ENCODE results near the gene TCHHL1.
A peak's percentile ranks its signal among the peaks of the same experiment; 100 is the strongest.

TCHHL1 gene

DNA sequence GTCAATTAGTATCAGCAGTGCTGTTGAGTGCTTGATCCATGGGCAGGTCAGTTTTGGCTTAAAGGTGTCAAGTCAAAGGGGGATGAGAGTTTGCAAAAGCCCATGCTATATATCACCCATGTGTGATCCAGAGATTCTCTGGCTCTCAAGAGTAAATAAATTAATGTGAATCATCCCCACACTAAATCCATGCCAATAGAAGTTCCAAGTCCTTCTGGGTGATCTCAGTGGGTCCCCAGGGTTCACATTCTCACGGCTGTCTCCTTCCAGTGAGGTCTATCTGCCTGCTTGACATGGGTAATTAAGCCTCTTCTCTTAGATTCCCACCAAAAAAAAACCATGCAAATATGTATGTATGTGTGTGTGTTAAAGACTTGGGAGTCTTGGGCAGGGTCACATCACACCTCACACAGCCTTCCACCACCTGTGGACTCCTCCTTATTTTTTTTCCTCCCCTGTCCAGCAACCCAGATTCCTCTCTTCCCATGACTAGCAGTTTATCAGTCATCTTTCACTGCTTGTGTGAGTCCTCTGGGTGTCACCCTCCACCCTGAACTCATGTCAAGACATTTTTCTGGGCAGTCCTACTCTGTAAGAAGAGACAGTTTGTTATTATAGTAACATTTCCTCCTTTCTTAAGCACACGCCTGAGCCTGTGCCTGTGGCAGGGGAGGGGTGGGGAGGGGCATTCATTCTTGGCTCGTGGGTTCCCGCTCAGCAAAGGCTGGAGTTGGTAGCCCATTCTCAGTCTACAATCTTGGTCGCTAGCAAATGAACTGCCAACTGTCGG lies 37.8 kb downstream of the TCHHL1 start:
- TF ChIP-seq CTCF (IDR thresholded peaks at IDR 0.05), result no peak

DNA sequence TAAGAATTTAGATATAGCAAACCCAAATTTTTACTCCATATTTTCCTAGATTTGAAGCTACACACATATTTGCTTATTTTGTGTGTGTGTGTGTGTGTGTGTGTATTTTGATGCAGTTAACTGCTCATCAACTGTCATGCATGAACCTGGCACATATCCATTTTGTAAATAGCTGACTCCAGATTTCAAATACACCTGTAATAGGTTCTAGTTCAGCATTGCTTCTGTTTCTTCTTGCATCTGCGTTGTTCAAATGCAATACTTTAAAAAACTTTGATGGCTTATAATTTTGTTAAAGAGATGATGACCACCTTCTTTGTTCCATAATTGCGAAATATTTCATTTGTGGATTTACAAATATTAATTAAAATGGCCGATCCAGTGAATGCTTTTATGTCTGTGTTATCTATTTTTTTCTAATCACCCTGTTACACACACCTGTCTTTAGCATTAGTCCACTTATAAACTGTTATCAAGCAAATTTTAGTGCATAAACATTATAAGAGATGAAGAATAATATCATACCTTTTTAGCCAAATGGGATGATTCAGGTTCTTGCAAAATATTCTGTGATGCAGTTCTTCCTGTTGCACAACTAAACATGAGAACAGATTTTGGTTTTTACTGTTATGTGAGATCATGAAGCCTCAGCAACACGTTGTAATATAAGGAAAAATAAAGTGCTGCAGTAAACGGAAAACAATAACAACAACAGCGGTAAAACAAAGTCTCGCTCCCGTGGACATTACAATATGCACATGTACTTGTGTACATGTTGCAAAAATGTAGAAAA lies 39.4 kb downstream of the TCHHL1 start:
- no peak for TF ChIP-seq CTCF (IDR thresholded peaks at IDR 0.05)

GRCh38 chr1:152048416-152049009 lies 40.4 kb downstream of the TCHHL1 start:
- TF ChIP-seq CTCF (IDR thresholded peaks at IDR 0.05), result no peak

GRCh38 chr1:152047730-152048415 lies 41.0 kb downstream of the TCHHL1 start:
- TF ChIP-seq CTCF (IDR thresholded peaks at IDR 0.05), result peak; percentile 66

DNA sequence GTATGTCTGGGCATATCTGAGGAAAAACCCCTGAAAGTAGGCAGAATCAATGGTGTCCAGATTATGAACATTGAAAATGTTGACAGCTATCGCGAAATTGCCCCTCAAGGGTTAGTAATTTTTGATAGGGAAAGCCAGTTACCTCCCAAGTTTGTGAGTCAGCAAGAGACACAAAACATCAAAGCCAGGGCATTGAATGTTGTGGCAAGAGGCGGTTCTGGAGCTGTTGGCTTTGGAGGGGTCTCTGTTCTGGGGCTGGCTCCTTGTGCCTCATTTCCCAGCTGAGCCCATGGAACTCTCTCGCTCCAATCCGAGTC lies 41.5 kb downstream of the TCHHL1 start:
- no peak for TF ChIP-seq CTCF (IDR thresholded peaks at IDR 0.05)

- no peak for TF ChIP-seq CTCF (IDR thresholded peaks at IDR 0.05)
These were observed 44.5 kb downstream of the TCHHL1 start for GRCh38 chr1:152044386-152044785.

DNA sequence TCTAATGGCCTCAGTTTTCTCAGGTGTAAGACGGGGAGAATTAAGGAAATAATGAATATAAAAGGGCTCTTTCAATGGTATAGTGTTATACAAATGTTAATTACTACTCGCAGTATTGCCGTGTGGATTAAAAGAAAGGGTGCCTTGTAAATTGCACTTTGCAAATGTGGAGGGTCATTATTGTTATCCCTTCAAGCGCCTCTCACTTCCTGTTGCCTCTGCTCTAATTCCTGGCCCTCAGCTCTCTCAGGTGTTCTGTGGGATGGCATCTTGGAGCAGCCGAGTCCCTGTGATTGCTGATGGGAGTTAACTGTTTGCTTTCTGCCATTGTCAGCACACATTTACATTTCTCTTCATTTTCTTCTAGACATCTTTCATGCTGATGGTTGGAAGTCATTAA lies 45.0 kb downstream of the TCHHL1 start:
- no peak for TF ChIP-seq CTCF (IDR thresholded peaks at IDR 0.05)
